OCI-LY7 (cell line): ENCODE data around the gene C20orf204. TPM values are rescaled to one million over a fixed set of nuclear protein-coding genes. Genes with fewer than 3 reads are reported as not detected.

Experiments used
- BruUV-seq: library from RNA; stranded (reverse); fragments of 400-500 nt; replicated peaks from 2 replicates; lab custom pipeline; 2021; lab: Mats Ljungman, UMichigan
- CTCF ChIA-PET: fragments of 300-600 bp; sonication (Branson Sonifier 250); formaldehyde crosslinking; loops from one replicate; lab custom pipeline; 2022; ENCODE audit warnings: antibody characterized with exemption; ENCODE audit not compliant: unreplicated experiment; lab: Charles Lee
- POLR2A ChIA-PET: fragments of 300-600 bp; sonication (Branson Sonifier 250); formaldehyde crosslinking; loops from one replicate; lab custom pipeline; 2022; ENCODE audit warnings: antibody characterized with exemption; lab: Charles Lee
- DNase-seq: peaks from one replicate; pipeline ENCODE4 v3.0.0-alpha.2; 2015; ENCODE audit warnings: low spot score
- H2AFZ ChIP-seq: fragments of 200-600 bp; sonication (generic), shearing (Covaris generic); 2 replicates; pipeline ENCODE4 v1.6.1; 2014; ENCODE audit warnings: mild to moderate bottlenecking, antibody characterized with exemption, low read length, moderate library complexity
- H3K27ac ChIP-seq: fragments of 200-600 bp; sonication (generic); 2 replicates; pipeline ENCODE4 v1.5.1; 2014; ENCODE audit warnings: mixed run types, low read depth, mild to moderate bottlenecking, moderate library complexity, low read length, inconsistent platforms; ENCODE audit not compliant: poor library complexity, severe bottlenecking
- H3K36me3 ChIP-seq: fragments of 200-600 bp; sonication (generic); 2 replicates; pipeline ENCODE4 v1.6.1; 2014; ENCODE audit warnings: mild to moderate bottlenecking, antibody characterized with exemption, low read length, moderate library complexity, mixed read lengths; ENCODE audit not compliant: insufficient read depth
- H3K4me1 ChIP-seq: fragments of 200-600 bp; sonication (generic); 2 replicates; pipeline ENCODE4 v1.5.1; 2014; ENCODE audit warnings: mild to moderate bottlenecking, low read length; ENCODE audit not compliant: insufficient read depth, poor library complexity, severe bottlenecking
- H3K4me2 ChIP-seq: fragments of 200-600 bp; sonication (generic); 2 replicates; pipeline ENCODE4 v1.6.1; 2014; ENCODE audit warnings: mild to moderate bottlenecking, low read length
- H3K4me3 ChIP-seq: fragments of 200-600 bp; sonication (generic); 2 replicates; pipeline ENCODE4 v1.5.1; 2014; ENCODE audit warnings: mild to moderate bottlenecking, low read depth, low read length; ENCODE audit not compliant: poor library complexity, severe bottlenecking
- H3K79me2 ChIP-seq: fragments of 200-600 bp; sonication (generic); 2 replicates; pipeline ENCODE4 v1.6.1; 2016; ENCODE audit warnings: low read depth, mild to moderate bottlenecking, low read length, moderate library complexity, mixed read lengths; ENCODE audit not compliant: insufficient read depth
- H3K9me2 ChIP-seq: fragments of 200-600 bp; sonication (generic); 2 replicates; pipeline ENCODE4 v1.6.1; 2016; ENCODE audit warnings: mild to moderate bottlenecking, low read length, mixed read lengths; ENCODE audit not compliant: insufficient read depth
- H3K9me3 ChIP-seq: fragments of 200-600 bp; sonication (generic); 2 replicates; pipeline ENCODE4 v1.6.1; 2014; ENCODE audit warnings: mild to moderate bottlenecking, mixed run types, low read length, mixed read lengths
- H4K20me1 ChIP-seq: fragments of 200-600 bp; sonication (generic); 2 replicates; pipeline ENCODE4 v1.6.1; 2014; ENCODE audit warnings: mild to moderate bottlenecking, antibody characterized with exemption, low read length, moderate library complexity, mixed read lengths; ENCODE audit not compliant: insufficient read depth
- CTCF ChIP-seq: fragments of 200-600 bp; sonication (generic); conservative IDR thresholded peaks from 2 replicates; pipeline ENCODE4 v1.5.1; 2014; ENCODE audit warnings: mild to moderate bottlenecking, antibody characterized with exemption, low read length, moderate library complexity, mixed read lengths
- EZH2phosphoT487 ChIP-seq: fragments of 200-600 bp; sonication (generic); IDR thresholded peaks from 2 replicates; pipeline ENCODE4 v1.6.1; 2018; ENCODE audit warnings: low read depth, borderline replicate concordance, mild to moderate bottlenecking, mixed run types, antibody characterized with exemption, low read length, moderate library complexity, mixed read lengths
- intact Hi-C: fragments of 100-400 bp; cut with micrococcal nuclease; formaldehyde crosslinking; loops from one replicate; pipeline ENCODE4 v1.10.0; 2022; ENCODE audit not compliant: unreplicated experiment
- total RNA-seq, 2 experiments: library from RNA; depleted of rRNA in 1 of 2; stranded (reverse); fragments of >200 nt in 1 of 2; shearing (Covaris generic) in 1 of 2; gene quantifications; 2 replicates each; pipeline ENCODE4 v1.2.3, GENCODE V29; 2014 to 2022

Gene C20orf204
- total RNA-seq, 2 experiments from 2014 or later: 3.5 to 6.7 TPM

GRCh38 chr20:64065062-64065973 is 29.3 kb downstream of the C20orf204 start:
- no peaks in the 10 kb centered on the region for H4K20me1 ChIP-seq
- TF ChIP-seq CTCF (no peak), EZH2phosphoT487 (no peak)
- no peak overlapping the region for H2AFZ ChIP-seq
- CTCF ChIA-PET: no interaction called here
- intact Hi-C loops: no loop called here
- H3K4me1 ChIP-seq: peaks cover 36% of the 10 kb centered on the region
- no peaks in the 10 kb centered on the region for H3K9me3 ChIP-seq
- H3K79me2 ChIP-seq: no peaks in the 10 kb centered on the region
- POLR2A ChIA-PET: interaction anchor here (1.3 kb wide), 1 partner anchor 12 kb away, joined by 3 read pairs; no protein-coding TSS in a partner anchor
- H3K36me3 ChIP-seq: no peaks in the 10 kb centered on the region
- H3K4me3 ChIP-seq: peak overlapping the region; percentile 16
- peak; percentile 70 for DNase-seq
- BruUV-seq: no TSS peak
- peak overlapping the region; percentile 22 for H3K27ac ChIP-seq
- peak overlapping the region; percentile 41 for H3K4me2 ChIP-seq
- no peaks in the 10 kb centered on the region for H3K9me2 ChIP-seq

- H3K4me3 ChIP-seq: no peak overlapping the region
- H3K79me2 ChIP-seq: no peaks in the 10 kb centered on the region
- H4K20me1 ChIP-seq: no peaks in the 10 kb centered on the region
- H2AFZ ChIP-seq: no peak overlapping the region
- no peaks in the 10 kb centered on the region for H3K9me3 ChIP-seq
- H3K36me3 ChIP-seq: no peaks in the 10 kb centered on the region
- TF ChIP-seq CTCF (no peak), EZH2phosphoT487 (no peak)
- no peaks in the 10 kb centered on the region for H3K9me2 ChIP-seq
- intact Hi-C loops: no loop called here
- peak overlapping the region; percentile 22 for H3K27ac ChIP-seq
- CTCF ChIA-PET: no interaction called here
- peaks cover 36% of the 10 kb centered on the region for H3K4me1 ChIP-seq
- peak; percentile 44 for DNase-seq
- no TSS peak for BruUV-seq
- POLR2A ChIA-PET: interaction anchor here (1.3 kb wide), 1 partner anchor 11 kb away, joined by 3 read pairs; no protein-coding TSS in a partner anchor
- H3K4me2 ChIP-seq: peak overlapping the region; percentile 41; the same call in 1 of the 2 replicates
Measured at GRCh38 chr20:64065974-64066343, 30.0 kb downstream of the C20orf204 start.
